Colonic mucosa (tissue), 4 donors: ENCODE data around the gene COPS4. TPM values are rescaled to one million over a fixed set of nuclear protein-coding genes. Genes with fewer than 3 reads are reported as not detected.

Experiments
- DNase-seq: peaks from one replicate; pipeline ENCODE4 v3.0.0-alpha.2; 2020
- H3K27ac ChIP-seq: fragments of 200-600 bp; one replicate; pipeline ENCODE4 v1.8.0; 2021
- H3K27me3 ChIP-seq: fragments of 200-600 bp; one replicate; pipeline ENCODE4 v1.8.0; 2021
- H3K36me3 ChIP-seq: fragments of 200-600 bp; one replicate; pipeline ENCODE4 v1.8.0; 2021
- H3K4me1 ChIP-seq: fragments of 200-600 bp; one replicate; pipeline ENCODE4 v1.8.0; 2021; ENCODE audit warnings: mild to moderate bottlenecking
- H3K4me3 ChIP-seq: fragments of 200-600 bp; one replicate; pipeline ENCODE4 v1.8.0; 2021
- H3K9ac ChIP-seq, 2 donors: one replicate each; pipeline ENCODE4 v1.7.0; 2013; ENCODE audit warnings: control low read depth in 2 of 2, low read depth in 2 of 2, low read length in 2 of 2
- H3K9me3 ChIP-seq: fragments of 200-600 bp; one replicate; pipeline ENCODE4 v1.8.0; 2021
- intact Hi-C: fragments of 100-400 bp; cut with DNase I; formaldehyde crosslinking; loops from one replicate; pipeline ENCODE4 v1.14.1; 2022
- total RNA-seq, 2 donors: library from RNA; stranded (reverse); fragmentation: NEBNext Ultra II Directional in 1 of 2; extraction: Animal tissue kit (Norgen Biotek cat#: 25700) in 1 of 2; gene quantifications; one replicate each; pipeline ENCODE4 v1.2.1, GENCODE V29; 2021
- TF ChIP-seq, protein P1 (sequence below): fragments of 200-600 bp; IDR thresholded peaks from one replicate; pipeline ENCODE4 v1.8.0; 2022; ENCODE audit warnings: antibody characterized with exemption, mild to moderate bottlenecking
- donor health status: healthy.
- donor health status: DM: no; HTN: no; CAD: no.
- donor health status: DM: no; HTN: no; CAD: no.

Gene COPS4
- total RNA-seq, 2 donors from 2014 or later = 25.2 to 28.8 TPM

DNA sequence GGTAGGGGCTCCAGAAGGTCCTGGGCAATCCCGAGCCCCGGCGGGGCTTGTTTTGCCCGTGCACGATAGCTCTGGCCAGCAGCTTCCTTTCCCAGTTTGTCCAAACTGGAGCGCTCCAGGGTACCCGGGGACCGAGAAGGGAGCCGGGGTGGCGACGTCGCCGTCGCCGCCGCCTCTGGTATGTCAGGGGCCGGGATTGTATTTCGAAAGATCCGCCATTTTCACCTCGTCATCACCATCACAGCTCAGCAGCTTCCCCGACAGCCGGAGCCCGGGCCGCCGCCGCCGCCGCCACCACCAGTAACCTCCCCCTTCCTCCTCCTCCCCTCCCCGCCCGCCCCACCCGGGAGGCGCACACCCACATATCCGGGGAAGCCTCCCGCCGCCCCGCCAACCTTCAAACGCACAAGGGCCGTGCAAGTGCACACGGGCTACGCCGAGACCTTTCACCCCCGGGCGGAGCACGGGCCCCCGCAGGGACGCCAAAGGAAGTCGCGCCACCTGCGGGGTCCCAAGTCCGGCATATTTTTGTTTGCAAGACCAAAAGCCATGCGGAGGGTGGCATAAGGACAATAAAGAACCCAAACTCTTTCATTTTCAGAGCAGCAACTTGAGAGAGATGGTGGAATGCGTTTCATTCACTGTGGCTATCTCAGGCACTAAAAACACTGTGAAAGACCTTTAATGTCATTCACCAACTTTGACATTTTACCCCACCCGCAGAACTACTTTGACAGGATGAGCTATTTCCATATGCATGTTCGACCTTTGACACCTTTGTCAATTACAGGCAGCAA lies 24.3 kb upstream of the COPS4 start, which contains the start of gene LIN54:
Gene LIN54, minus strand, starts transcription at position 302 of the 797 bp plus-strand sequence. CDS start 25,979 bp downstream, outside the sequence.
- H3K27me3 ChIP-seq = no peaks in the 10 kb centered on the region
- intact Hi-C loops = loop anchor here (5.0 kb wide), 2 partner anchors 118 to 638 kb away; partner anchors contain the start of genes HNRNPD and SEC31A
- H3K9ac ChIP-seq = peak within 1 kb of the TSS; percentile 75 to 81
- H3K27ac ChIP-seq = peak within 1 kb of the TSS; percentile 80
- DNase-seq = peak; percentile 88
- TF ChIP-seq, protein P1, sequence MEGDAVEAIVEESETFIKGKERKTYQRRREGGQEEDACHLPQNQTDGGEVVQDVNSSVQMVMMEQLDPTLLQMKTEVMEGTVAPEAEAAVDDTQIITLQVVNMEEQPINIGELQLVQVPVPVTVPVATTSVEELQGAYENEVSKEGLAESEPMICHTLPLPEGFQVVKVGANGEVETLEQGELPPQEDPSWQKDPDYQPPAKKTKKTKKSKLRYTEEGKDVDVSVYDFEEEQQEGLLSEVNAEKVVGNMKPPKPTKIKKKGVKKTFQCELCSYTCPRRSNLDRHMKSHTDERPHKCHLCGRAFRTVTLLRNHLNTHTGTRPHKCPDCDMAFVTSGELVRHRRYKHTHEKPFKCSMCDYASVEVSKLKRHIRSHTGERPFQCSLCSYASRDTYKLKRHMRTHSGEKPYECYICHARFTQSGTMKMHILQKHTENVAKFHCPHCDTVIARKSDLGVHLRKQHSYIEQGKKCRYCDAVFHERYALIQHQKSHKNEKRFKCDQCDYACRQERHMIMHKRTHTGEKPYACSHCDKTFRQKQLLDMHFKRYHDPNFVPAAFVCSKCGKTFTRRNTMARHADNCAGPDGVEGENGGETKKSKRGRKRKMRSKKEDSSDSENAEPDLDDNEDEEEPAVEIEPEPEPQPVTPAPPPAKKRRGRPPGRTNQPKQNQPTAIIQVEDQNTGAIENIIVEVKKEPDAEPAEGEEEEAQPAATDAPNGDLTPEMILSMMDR = no peak
- no peaks in the 10 kb centered on the region for H3K36me3 ChIP-seq
- peaks cover 7% of the 10 kb centered on the region for H3K4me1 ChIP-seq
- no peaks in the 10 kb centered on the region for H3K9me3 ChIP-seq
- H3K4me3 ChIP-seq = peak within 1 kb of the TSS; percentile 72

DNA sequence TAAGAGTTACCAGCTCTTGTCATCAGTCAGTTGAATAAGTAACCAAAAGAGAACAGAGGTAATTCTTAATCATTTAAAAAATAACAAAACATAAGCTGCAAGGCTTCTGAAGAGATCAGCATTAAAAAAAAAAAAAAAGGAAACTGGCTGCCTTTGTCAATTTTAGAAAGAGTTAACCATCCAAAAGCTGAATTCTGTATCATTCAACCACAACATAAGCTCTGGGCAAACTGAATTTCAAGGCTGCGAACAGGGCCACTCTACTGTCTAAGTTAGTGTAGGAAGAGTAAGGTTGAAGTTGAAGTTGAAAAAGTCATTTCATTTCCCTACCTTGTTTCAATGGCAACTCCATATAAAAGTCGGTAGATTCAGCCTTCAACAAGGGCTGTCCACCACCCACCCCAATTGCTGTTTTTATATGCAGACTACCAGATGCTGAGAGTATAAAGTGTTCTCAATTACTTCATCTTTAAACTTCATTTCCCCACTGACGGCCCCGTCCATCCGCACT lies 23.2 kb upstream of the COPS4 start:
- DNase-seq = no peak
- intact Hi-C loops = loop anchor here (5.0 kb wide), 2 partner anchors 119 to 639 kb away; partner anchors contain the start of genes HNRNPD and SEC31A
- peak overlapping the region; percentile 75 to 84 for H3K9ac ChIP-seq
- no peaks in the 10 kb centered on the region for H3K36me3 ChIP-seq
- TF ChIP-seq, protein P1 = no peak
- H3K9me3 ChIP-seq = no peaks in the 10 kb centered on the region
- peak overlapping the region; percentile 80 for H3K27ac ChIP-seq
- peaks cover 7% of the 10 kb centered on the region for H3K4me1 ChIP-seq
- H3K4me3 ChIP-seq = peak overlapping the region; percentile 59
- no peaks in the 10 kb centered on the region for H3K27me3 ChIP-seq

DNA sequence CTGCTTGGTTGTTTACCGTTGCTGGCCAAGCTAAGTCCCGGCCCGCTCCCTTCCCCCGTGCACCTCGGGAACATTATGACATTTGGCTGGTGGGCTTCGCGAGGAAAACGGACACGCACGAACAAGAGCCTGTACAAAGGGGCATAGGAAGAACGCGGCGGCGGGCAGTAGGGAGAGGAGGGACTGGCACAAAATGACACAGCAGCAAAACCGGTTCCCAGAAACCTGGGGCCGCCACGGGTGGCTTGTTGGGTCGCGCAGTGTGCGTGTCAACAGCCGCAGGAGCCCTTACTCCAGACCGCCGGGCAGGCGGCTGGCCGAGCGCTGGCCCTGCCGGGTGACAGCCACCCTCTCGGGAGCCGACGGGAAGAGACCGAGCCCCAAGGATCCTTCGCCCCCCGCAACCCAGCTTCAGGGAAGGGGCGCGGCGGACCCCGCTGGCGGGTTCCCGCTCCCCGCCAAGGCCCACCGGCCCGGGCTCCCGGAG lies 22.7 kb upstream of the COPS4 start:
- Histone ChIP-seq H3K9me3 (no peaks in the 10 kb centered on the region), H3K9ac (peak overlapping the region; percentile 75 to 84), H3K36me3 (no peaks in the 10 kb centered on the region), H3K4me1 (peaks cover 7% of the 10 kb centered on the region), H3K27me3 (no peaks in the 10 kb centered on the region), H3K4me3 (peak overlapping the region; percentile 59), H3K27ac (peak overlapping the region; percentile 80)
- intact Hi-C loops = loop anchor here (5.0 kb wide), 2 partner anchors 120 to 640 kb away; partner anchors contain the start of genes HNRNPD and SEC31A
- TF ChIP-seq, protein P1 = no peak
- DNase-seq = peak; percentile 53

DNA sequence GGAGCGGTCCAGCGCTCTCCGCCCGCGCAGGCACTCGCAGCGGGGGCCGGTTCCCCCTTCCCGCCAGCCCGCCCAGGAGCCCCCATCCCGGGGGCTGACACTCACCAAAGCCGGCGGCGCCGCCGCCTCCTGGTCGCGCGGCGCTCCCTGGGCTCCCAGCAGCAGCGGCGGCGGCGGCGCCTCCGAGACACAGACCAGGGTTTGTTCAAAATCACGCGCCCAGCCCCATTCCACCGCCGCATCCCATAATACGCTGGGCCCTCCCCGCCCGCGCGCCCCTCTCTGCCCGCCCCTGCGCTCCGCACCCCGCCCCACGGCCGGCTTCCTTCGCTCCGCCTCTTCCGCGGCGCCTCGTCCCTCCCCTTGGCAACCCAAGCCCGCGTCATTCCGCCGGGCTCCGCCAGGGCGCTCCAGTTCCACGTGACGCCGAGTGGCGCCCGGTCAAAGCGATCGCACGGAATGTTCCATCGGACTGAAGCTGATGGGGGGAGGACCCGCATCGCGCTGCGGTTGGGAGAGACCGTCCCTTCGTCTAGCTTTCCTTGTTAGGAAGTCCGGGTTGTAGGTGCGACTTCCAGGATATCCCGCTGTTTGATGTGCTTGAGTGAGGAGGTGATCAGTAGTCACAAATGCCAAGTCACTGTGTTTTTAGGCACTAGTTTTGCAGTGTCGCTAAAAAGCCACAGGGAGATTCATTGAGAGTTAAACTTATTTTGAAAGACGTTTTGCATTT lies 22.1 kb upstream of the COPS4 start:
- H3K36me3 ChIP-seq = no peaks in the 10 kb centered on the region
- TF ChIP-seq, protein P1 = peak; percentile 49
- H3K9ac ChIP-seq = peak overlapping the region; percentile 75 to 84
- no peaks in the 10 kb centered on the region for H3K27me3 ChIP-seq
- intact Hi-C loops = loop anchor here (5.0 kb wide), 2 partner anchors 121 to 641 kb away; partner anchors contain the start of genes HNRNPD and SEC31A
- H3K9me3 ChIP-seq = no peaks in the 10 kb centered on the region
- peak overlapping the region; percentile 59 for H3K4me3 ChIP-seq
- H3K27ac ChIP-seq = peak overlapping the region; percentile 80
- H3K4me1 ChIP-seq = peaks cover 7% of the 10 kb centered on the region
- peak; percentile 98 for DNase-seq

DNA sequence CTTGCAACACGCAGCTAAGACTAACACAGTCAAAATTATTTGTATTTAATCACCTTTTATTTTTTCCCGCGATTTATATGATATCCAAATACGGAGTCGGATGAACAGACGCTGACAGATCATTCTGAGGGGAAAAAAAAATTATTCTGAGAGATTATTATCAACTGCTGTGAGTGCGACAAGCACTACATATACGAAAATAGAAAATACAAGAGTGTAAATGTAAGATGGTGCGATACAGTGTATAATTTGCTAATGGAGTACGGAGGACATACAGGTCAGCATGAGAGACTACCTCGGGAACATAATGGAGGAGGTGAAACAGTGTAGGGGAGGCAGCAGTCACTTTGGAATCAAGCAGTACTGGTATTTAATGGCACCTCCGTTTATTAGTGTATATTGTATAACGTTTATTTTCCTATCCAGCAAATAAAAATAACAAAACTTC lies 21.5 kb upstream of the COPS4 start:
- Histone ChIP-seq H3K27me3 (no peaks in the 10 kb centered on the region), H3K9me3 (no peaks in the 10 kb centered on the region), H3K9ac (peak overlapping the region in 1 of 2 donors; percentile 71), H3K4me1 (peaks cover 7% of the 10 kb centered on the region), H3K4me3 (peak overlapping the region; percentile 59), H3K27ac (peak overlapping the region; percentile 75), H3K36me3 (no peaks in the 10 kb centered on the region)
- TF ChIP-seq, protein P1 = no peak
- intact Hi-C loops = loop anchor here (5.0 kb wide), 2 partner anchors 121 to 641 kb away; partner anchors contain the start of genes HNRNPD and SEC31A
- DNase-seq = no peak
